NCI-H446 treated with DMSO at 0.1 percent for 48 hours (cell line): Measurements from ENCODE around the gene RIPOR3.
"Not testable (repeated sequence)": the region's sequence is repeated elsewhere in the genome, so short reads cannot be mapped to it uniquely, and the experiment has no call there.

Source experiments
- DNase-seq: peaks from one replicate; lab custom pipeline; 2025; lab: John Stamatoyannopoulos, UW

RIPOR3 gene

DNA sequence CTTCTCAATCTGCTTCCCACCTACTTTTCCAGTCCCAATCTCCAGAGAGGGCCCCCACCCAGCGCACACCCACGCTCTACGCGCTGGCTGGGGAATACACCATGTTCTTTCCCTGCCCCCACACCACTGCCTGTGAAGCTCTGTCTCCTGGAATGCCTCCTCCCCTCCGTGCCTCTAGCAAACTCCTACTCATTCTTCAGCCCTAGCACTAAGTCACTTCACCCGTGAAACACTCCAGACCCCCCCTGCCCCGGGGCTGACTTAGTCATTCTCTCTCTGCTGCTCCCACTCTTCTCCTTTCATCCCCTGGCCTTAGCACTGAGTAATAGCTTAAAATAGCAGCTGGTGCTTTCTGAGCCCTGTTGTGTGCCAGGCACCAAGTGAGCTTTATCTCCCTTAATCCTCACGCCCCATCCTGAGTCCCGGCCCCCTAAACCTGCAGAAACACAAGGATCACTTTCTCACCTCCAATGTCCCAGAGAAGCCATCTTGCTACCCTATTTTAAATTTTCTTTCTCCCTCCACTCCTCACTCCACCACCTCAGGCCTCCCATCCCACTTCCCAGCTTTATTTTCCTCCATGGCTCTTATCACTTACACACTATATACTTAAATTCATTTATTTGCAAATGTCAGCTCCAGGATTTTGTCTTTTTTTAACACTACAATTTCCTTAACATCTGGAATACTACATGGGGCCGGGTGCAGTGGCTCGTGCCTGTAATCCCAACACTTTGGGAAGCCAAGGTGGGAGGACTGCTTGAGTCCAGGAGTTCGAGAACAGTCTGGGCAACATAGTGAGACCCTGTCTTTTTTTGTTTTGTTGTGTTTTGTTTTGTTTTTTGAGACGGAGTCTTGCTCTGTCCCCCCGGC, 33.7 kb upstream of the RIPOR3 start:
- DNase-seq: no peak

DNA sequence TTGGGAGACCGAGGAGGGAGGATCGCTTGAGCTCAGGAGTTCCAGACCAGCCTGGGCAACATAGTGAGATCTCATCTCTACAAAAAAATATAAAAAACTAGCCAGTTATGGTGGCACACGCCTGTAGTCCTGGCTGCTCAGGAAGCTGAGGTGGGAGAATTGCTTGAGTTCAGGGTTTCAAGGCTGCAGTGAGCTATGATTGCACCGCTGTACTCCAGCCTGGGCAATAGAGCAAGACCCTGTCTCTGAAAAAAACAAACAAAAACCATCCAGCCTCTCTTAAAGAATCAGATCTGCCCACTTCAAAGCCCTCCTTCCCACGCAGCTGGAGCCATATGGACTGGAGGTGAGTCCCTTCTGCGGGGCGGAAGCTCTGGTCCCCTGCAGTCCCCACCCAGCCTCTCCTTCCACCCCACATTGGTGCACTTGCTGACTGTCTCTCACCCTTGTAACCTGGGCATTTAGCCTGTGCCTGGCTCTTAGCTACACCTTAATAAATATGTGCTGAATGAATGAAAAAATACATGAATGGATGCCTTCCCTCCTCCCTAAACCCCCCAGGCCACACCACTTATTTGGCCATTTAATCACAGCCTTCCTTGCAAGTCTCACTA, 32.9 kb upstream of the RIPOR3 start:
- DNase-seq: no peak

DNA sequence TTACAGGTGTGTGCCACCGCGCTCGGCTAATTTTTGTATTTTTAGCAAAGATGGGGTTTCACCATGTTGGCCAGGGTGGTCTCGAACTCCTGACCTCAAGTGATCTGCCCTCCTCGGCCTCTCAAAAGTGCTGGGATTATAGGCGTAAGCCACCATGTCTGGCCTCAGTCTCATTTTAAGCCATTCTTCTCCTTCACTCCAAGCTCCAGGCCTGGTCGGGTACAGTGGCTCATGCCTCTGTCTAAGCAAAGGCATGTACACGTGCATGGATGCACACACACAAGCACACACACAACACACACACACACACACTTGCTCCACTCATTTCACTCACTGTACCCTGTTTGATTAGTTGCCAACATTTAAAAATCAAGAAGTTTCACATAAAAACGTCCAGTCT, 32.3 kb upstream of the RIPOR3 start:
- DNase-seq: no peak

DNA sequence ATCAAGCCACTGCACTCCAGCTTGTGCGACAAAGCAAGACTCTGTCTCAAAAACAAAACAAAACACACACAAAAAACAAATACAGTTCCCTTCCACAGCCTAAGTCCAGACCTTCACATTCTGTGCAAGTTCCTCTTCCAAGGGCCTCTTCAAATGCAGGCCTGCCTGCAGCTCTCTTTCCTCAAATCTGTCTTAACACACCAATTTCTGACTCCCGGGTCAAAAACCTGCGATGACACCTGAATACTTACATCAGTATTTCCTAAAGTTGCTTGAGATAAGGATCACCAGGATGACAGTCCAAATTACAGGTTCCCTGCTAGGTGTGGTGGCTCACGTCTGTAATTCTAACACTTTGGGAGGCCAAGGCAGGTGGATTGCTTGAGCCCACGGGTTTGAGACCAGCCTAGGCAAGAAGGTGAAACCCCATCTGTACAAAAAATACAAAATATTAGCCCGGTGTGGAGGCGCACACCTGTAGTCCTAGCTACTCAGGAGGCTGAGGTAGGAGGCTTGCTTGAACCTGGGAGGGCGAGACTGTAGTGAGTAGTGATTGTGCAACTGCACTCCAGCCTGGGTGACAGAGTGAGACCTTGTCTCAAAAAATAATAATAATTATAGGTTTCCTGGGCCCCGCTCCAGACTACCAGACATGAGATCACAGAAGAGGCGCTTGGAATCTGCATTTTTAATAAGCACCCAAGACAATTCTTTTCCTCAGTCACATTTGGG, 31.2 kb upstream of the RIPOR3 start:
- no peak for DNase-seq

DNA sequence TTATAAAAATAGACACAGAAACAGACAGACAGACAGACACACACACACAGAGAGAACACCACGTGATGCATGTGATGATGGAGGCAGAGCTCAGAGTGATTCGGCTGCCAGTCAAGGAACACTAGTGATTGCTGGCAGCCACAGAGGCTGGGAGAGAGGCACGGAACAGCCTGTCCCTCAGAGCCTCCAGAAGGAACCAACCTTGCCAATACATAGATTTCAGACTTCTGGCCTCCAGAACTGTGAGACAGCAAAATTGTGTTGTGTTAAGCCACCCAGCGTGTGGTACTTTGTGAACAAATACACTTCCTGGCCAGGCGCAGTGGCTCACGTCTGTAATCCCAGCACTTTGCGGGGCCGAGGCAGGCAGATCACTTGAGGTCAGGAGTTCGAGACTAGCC, 30.5 kb upstream of the RIPOR3 start:
- DNase-seq: no peak

DNA sequence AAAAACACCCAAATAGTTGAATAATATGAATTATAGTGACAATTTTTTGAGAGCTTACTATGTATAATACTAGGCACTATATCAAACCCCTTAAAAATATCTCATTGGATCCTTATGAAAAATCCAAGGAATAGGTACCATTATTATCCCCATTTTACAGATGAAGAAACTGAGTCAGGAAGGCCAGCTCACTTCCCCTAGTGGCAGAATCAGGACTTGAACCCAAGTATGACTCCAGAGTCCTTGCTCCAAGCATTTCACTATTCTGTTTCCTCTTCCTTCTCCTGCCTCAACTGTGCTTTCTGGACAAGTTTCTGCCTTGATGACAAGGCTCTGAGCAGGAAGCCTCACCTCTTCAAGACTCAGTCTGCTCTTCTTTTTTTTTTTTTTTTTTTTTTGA, 29.2 kb upstream of the RIPOR3 start:
- DNase-seq: no peak

DNA sequence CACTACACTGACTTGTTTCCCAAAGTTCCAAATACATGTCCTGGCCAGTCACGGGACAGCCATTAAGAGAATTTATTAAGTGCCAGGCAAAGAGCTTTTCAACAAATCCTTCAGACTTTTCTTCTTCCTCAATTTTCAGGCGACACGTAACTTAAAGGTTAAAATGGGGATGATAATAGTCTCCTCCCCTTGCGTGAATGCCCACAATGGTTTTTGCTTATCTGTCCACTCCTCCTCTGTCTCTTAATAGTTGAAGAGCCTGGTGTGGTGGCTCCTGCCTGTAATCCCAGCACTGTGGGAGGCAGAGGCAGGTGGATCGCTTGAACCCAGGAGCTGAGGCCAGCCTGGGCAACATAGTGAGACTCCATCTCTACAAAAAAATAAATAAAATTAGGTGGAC, 28.7 kb upstream of the RIPOR3 start:
- no peak for DNase-seq

DNA sequence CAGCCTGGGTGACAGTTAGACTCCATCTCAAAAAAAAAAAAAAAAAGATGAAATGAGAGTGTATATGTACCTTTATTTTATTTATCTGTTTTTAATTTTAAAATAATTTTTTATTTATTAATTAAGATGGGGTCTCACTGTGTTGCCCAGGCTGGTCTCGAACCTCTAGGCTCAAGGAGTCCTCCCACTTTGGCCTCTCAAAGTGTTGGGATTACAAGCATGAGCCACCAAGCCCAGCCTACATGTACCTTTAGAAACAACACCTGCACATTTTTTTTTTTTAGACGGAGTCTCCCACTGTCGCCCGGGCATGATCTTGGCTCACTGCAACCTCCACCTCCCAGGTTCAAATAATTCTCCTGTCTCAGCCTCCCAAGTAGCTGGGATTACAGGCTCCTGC, 28.0 kb upstream of the RIPOR3 start:
- no peak for DNase-seq

DNA sequence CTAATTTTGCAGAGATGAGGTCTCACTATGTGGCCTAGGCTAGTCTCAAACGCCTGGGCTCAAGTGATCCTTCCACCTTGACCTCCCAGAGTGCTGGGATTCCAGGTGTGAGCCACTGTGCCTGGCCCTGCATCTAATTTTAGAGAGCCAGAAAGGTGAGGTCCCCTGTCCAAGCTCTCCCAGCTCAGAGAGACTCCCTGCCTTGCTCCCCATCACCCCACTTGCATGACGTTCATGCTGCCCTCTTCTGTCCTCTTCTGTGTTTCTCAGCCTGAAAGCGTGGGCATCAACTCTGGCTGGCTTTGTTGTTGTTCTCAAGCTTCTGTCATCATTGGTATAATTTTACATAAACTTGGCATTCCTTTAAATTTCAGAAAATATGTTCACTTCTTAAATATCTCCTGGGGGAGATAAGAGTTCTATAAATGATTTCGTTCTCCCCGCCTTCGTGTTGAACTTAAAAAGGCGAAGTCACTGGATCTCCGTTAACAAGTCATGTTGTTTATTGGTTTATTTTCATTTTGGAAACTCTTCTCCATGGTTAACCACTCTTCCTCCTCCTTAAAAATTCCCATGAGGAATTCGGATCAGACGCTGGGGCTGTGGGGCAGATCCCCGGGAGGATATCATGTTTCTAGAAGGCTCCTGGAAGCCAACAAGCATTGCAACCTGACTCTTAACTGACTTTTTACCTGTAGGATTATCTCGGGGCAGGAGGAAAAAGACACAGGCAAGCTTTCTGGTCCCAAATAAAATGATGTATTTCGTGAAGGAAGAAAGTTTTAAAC, 26.8 kb upstream of the RIPOR3 start:
- no peak for DNase-seq

DNA sequence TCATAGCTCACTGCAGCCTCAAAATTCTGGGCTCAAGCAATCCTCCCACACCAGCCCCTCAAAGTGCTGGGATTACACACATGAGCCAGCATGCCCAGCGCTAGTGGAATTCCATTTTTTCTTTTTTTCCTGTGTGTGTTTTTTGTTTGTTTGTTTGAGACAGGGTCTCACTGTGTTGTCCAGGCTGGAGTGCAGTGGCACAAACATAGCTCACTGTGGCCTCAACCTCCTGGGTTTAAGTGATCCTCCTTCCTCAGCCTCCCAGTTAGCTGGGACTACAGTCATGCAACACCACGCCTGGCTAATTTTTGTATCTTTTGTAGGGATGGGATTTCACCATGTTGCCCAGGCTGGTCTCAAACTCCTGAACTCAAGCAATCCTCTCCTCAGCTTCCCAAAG, 26.0 kb upstream of the RIPOR3 start:
- DNase-seq: no peak

DNA sequence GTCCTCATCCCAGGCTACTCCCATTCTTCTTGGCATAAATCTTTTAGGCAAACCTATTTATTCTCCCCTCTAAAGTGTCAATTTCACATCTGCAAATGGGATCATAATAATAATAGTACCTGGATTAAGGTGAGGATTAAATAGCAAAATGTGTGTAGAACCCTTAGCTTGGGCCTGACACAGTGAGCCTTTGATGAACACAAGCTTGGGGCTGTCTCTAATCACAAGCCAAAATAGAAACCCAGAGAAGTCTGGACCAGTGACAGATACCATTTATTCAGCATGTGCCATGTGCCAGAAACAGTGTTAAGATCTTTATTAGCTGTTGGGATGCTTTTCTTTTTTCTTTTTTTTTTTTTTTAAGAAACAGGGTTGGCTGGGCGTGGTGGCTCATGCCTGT, 25.2 kb upstream of the RIPOR3 start:
- DNase-seq: no peak

DNA sequence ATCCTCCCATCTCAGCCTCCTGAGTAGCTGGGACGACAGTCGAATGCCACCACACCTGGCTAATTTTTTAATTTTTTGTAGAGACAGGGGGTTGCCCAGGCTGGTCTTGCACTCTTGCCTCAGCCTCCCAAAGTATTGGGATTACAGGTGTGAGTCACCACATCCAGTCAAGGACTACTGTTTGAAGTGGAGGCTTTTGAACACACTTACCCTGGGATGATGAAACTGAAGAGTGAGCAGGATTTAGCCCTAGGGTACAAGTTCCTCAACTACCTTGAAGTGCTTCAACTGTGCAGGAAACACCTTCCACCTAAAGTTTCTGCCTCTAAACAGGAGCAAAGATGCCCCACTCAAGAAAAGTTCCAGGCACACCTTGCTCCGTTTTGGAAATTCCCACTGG, 24.4 kb upstream of the RIPOR3 start:
- no peak for DNase-seq

DNA sequence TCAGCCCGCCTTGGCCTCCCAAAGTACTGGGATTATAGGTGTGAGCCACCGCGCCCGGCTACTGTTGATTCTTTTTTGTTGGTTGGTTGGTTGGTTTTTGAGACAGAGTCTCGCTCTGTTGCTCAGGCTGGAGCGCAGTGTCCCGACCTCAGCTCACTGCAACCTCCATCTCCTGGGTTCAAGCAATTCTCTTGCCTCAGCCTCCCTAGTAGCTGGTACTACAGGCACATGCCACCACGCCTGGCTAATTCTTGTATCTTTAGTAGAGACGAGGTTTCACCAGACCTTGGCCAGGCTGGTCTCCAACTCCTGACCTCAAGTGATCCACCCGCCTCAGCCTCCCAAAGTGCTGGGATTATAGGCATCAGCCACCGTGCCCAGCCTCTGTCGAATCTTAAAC, 23.1 kb upstream of the RIPOR3 start:
- DNase-seq: not testable (repeated sequence)

DNA sequence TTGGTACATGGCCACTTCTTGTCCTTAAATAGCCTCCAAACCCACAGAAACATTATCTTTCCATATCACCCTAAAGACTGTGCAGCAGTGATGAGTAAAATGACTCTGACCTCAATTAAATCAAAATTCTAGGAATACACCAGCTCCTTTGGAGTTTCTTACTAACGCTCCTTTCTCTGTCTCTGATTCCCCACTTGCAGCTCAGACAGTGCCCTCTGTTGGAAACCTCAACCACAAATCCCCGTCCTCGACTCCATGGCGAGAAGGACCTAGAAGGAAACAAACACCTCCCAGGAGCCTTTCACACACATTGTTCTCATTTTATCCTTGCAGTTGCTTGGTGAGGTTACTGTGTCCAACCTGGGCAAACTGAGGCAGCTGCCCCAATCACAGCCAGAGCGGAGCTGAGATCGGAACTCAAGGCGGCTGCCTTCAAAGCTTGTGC, 22.3 kb upstream of the RIPOR3 start:
- no peak for DNase-seq

DNA sequence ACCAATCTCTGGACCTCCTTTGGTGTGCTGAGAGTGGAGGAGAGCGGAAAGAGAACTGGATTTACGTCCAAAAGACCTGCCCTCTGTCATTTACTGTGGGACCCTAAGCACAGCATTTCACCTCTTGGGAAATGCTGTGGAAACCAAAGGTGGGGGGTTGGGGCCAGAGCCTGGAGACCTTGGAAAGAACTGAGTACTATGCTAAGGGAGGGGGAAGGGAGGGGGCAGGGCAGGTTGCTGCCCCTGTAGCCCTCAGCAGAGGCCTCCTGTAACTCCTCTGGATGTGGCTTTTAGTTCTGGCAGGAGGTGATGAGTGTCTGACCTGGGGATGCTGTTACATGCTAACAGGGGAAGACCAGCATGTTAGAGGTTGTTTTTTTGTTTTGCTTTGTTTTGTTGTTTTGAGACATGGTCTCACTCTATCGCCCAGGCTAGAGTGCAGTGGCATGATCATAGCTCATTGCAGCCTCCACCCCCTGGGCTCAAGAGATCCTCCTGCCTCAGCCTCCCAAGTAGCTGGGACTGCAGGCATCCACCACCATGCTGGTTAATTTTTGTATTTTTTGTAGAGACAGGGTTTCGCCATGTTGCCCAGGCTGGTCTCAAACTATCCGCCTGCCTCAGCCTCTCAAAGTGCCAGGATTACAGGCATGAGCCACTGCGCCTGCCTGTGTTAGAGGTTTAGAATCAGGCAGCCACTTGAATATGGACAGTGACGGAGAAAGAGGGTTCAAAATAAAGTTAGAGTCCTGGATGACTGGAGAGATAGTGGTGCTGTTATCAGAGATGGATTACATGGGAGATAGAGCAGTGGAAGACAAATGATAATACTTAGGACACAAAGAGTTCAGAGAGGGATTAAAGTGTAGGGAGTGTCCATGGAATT, 21.7 kb upstream of the RIPOR3 start:
- DNase-seq: no peak

DNA sequence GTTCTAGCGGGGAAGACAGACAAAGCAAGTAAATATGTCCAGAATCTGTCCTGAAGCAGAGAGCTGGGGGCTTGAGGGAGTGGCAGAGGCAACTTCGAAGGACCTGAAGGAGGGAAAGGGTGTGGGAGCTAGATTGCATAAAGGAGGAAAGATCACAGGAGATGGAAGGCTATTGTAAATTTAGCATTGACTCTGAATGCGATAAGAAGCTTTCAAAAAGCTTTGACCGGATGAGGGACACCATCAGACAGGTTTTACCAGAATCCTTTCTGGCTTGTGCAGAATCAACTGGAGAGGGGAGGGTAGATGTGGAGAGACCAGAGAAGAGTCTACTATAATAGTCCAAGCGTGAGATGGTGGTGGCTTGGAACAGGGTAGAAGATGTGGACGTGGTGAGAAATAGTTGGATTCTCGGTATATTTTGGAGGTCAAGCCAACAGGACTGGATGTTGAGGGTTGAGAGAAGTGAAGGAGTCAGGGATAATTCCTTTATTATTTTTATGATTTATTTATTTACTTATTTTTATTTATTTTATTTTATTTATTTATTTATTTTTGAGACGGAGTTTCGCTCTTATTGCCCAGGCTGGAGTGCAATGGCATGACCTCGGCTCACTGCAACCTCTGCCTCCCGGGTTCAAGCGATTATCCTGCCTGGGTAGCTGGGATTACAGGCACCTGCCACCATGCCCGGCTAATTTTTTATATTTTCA, 19.9 kb upstream of the RIPOR3 start:
- no peak for DNase-seq

DNA sequence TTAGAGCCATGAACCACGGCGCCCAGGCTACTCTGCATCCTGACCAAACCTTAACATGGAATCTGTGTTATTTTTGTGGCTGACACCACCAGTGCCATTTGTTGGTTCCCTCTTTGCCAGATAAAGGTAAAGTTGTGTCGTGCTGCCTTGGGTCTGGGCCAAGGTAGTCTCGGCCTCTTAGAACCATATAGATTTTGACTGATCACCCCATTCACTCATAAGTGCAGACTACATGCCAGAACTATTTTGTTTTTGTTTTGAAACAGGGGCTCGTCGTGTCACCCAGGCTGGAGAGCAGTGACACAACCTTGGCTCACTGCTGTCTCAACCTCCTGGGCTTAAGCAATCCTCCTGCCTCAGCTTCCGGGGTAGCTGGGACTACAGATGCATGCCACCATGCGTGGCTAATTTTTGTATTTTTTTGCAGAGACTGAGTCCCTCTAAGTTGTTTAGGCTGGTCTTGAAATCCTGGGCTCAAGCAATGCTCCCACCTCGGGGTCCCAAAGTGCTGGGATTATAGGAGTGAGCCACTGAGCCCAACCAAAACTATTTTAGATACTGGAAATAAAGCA, 19.2 kb upstream of the RIPOR3 start:
- no peak for DNase-seq

DNA sequence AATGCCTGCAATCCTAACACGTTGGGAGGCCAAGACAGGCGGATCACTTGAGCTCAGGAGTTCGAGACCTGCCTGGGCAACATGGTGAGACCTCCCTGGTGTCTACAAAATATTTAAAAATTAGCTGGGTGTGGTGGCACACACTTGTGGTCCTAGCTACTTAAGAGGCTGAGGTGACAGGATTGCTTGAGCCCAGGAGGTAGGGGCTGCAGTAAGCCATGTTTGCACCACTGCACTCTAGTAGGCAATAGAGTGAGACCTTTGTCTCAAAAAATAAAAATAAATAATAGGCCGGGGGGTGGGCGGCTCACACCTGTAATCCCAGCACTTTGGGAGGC, 18.3 kb upstream of the RIPOR3 start:
- DNase-seq: no peak

DNA sequence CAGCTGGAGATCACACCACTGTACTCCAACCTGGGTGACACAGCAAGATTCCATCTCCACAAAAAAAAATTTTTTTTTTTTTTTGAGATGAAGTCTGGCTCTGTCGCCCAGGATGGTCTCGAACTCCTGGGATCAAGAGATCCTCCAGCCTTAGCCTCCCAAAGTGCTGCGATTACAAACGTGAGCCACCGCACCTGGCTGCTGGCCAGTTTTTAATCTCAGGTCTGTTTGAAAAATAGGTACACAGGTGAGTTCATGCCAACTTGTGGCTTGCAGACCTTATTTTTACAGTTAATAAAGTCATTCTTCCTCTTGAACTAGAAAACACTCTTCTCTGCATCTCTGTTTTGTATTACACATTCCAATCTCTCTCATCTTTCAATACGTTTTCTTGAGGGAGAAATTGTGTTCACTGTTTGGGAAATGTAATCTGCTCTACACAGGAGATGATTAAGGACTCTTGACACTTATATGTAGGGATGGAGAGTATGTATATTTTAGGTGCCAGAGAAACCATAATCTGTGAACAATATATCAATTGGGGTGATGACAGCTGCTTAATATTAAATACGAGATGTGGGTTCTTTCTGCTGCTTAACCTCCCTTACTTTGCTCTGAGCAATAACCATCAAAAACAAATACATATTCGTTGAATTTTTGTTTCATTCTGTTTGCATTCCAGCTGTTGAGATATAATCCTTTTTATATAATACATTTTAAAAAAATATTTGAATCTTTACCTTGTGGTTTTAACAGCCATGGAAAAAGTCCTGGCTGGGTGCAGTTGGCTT, 17.7 kb upstream of the RIPOR3 start:
- no peak for DNase-seq

DNA sequence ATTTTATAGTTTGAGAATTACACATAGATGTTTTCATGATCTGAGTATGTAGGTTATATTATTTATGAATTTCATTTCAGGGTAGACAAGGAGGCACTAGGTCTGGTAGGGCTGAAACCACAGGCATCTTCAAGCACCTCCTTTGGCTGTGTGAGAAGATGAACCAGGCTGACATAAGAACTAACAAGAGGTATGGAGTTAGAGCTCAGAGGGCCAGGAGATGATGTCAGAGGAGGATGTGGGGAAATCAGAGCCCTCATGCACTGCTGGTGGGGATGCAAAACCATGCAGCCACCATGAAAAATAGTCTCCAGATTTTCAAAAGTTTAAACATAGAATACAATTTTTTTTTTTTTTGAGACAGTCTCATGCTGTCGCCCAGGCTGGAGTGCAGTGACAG, 13.6 kb upstream of the RIPOR3 start:
- DNase-seq: no peak
